K562 (cell line): ENCODE measurements around the gene PLCB3. TPM values are rescaled to one million over a fixed set of nuclear protein-coding genes. Genes with fewer than 3 reads are reported as not detected.

Experiments used
- ATAC-seq: fragments of 200-7000 bp; cut with Tn5 transposase; 3 replicates; pipeline ENCODE4 v1.9.1; 2020; ENCODE audit warnings: moderate library complexity
- BruUV-seq: library from RNA; stranded (reverse); fragments of 400-500 nt; replicated peaks from 2 replicates; lab custom pipeline; 2021; lab: Mats Ljungman, UMichigan
- CTCF ChIA-PET: fragments of 300-600 bp; formaldehyde crosslinking; extraction: SDS; loops from one replicate; lab custom pipeline; 2021; ENCODE audit warnings: low intra/inter-chr PET ratio; lab: Yijun Ruan, JAX
- POLR2A ChIA-PET: fragments of 300-600, 350-650 bp; sonication (Branson Sonifier 250); formaldehyde crosslinking; extraction: SDS; loops from one replicate; lab custom pipeline; 2021; ENCODE audit warnings: antibody characterized with exemption, inconsistent platforms; lab: Yijun Ruan, JAX
- DNase-seq, 4 experiments: peaks; one replicate each; pipeline versions ENCODE4 v3.0.0 to v3.0.0-alpha.2; 2011 to 2018; ENCODE audit warnings: low spot score in 3 of 4, mixed read lengths in 3 of 4; ENCODE audit errors: extremely low read depth in 1 of 4
- FAIRE-seq: peaks from 2 replicates; lab custom pipeline; 2011; peaks lifted over from hg19 to GRCh38; lab: Jason Lieb, UNC
- H2AFZ ChIP-seq: 2 replicates; pipeline ENCODE4 v1.6.0; 2011; ENCODE audit warnings: low read depth, low read length, control low read depth, inconsistent platforms
- H3K27ac ChIP-seq: fragments of 200-600 bp; 3 replicates; pipeline ENCODE4 v1.8.0; 2011; ENCODE audit warnings: low read depth, mild to moderate bottlenecking, control low read depth, inconsistent platforms, low read length, moderate library complexity, mixed read lengths; ENCODE audit errors: extremely low read depth
- H3K27me3 ChIP-seq, 2 experiments: fragments of 300-600 bp in 1 of 2; 2 replicates in 1 of 2; 3 replicates in 1 of 2; pipeline versions ENCODE4 v1.6.0 to v1.8.0; 2011; ENCODE audit warnings: inconsistent platforms in 2 of 2, low read length in 2 of 2, mild to moderate bottlenecking in 1 of 2, mixed read lengths in 1 of 2, moderate library complexity in 1 of 2; ENCODE audit not compliant: control insufficient read depth in 2 of 2, insufficient read depth in 2 of 2
- H3K36me3 ChIP-seq: fragments of 300-600 bp; 3 replicates; pipeline ENCODE4 v1.8.0; 2011; ENCODE audit warnings: mild to moderate bottlenecking, low read length, inconsistent platforms; ENCODE audit not compliant: control insufficient read depth, insufficient read depth
- H3K4me1 ChIP-seq, 2 experiments: fragments of 200-600 bp in 1 of 2; replicated peaks in 1 of 2; 2 replicates in 1 of 2; 3 replicates in 1 of 2; pipeline versions ENCODE4 v1.5.1 to v1.8.0; 2011; ENCODE audit warnings: inconsistent platforms in 2 of 2, low read length in 2 of 2, mild to moderate bottlenecking in 1 of 2, mixed read lengths in 1 of 2, moderate library complexity in 1 of 2; ENCODE audit not compliant: control insufficient read depth in 2 of 2, insufficient read depth in 2 of 2
- H3K4me2 ChIP-seq: 2 replicates; pipeline ENCODE4 v1.6.1; 2011; ENCODE audit warnings: low read length, control low read depth, inconsistent platforms, mixed read lengths; ENCODE audit not compliant: insufficient read depth
- H3K4me3 ChIP-seq: fragments of 200-600 bp; sonication (generic), shearing (Covaris generic); 2 replicates; pipeline ENCODE4 v1.5.1; 2016; ENCODE audit warnings: control low read depth, inconsistent platforms
- H3K79me2 ChIP-seq: fragments of 200-600 bp; 3 replicates; pipeline ENCODE4 v1.8.0; 2011; ENCODE audit warnings: low read length, inconsistent platforms; ENCODE audit not compliant: control insufficient read depth, insufficient read depth
- H3K9ac ChIP-seq, 2 experiments: 2 replicates each; pipeline versions ENCODE4 v1.6.0 to v1.6.1; 2011; ENCODE audit warnings: low read depth in 2 of 2, low read length in 2 of 2, control low read depth in 1 of 2, inconsistent platforms in 1 of 2, mild to moderate bottlenecking in 1 of 2, mixed read lengths in 1 of 2; ENCODE audit not compliant: insufficient read depth in 1 of 2
- H3K9me1 ChIP-seq: one replicate; pipeline ENCODE4 v1.6.0; 2011; ENCODE audit warnings: inconsistent platforms, mild to moderate bottlenecking, low read length, moderate library complexity; ENCODE audit not compliant: control insufficient read depth, insufficient read depth
- H3K9me3 ChIP-seq: replicated peaks from 2 replicates; pipeline ENCODE4 v1.5.1; 2011; ENCODE audit warnings: low read depth, low read length, inconsistent platforms; ENCODE audit not compliant: control insufficient read depth, insufficient read depth
- H4K20me1 ChIP-seq: replicated peaks from 2 replicates; pipeline ENCODE4 v1.6.1; 2011; ENCODE audit warnings: low read length, inconsistent platforms, mixed read lengths; ENCODE audit not compliant: control insufficient read depth, insufficient read depth
- CLOCK ChIP-seq: fragments of 250-450 bp; sonication (Bioruptor Pico); IDR thresholded peaks from 2 replicates; pipeline ENCODE4 v1.4.0; 2020; ENCODE audit warnings: mild to moderate bottlenecking, moderate library complexity, borderline replicate concordance
- DACH1 ChIP-seq: fragments of 450-650 bp; IDR thresholded peaks from 2 replicates; pipeline ENCODE4 v1.6.1; 2018; ENCODE audit not compliant: partially characterized antibody
- ETS2 ChIP-seq: IDR thresholded peaks from 2 replicates; pipeline ENCODE4 v1.6.1; 2016; ENCODE audit warnings: borderline replicate concordance, missing genetic modification characterization, mild to moderate bottlenecking, moderate library complexity, missing compliant biosample characterization; ENCODE audit not compliant: poor library complexity, severe bottlenecking
- ETV6 ChIP-seq, 3 experiments: fragments of 150-350 bp in 1 of 3; sonication (generic) in 1 of 3; formaldehyde crosslinking in 1 of 3; IDR thresholded peaks; 2 replicates each; pipeline versions ENCODE4 v1.6.1 to v1.8.0; 2014 to 2022; ENCODE audit warnings: borderline replicate concordance in 2 of 3, low read depth in 2 of 3, antibody characterized with exemption in 1 of 3, low read length in 1 of 3, mild to moderate bottlenecking in 1 of 3, missing genetic modification reagents in 1 of 3
- KLF16 ChIP-seq: IDR thresholded peaks from 2 replicates; pipeline ENCODE4 v1.6.1; 2016; ENCODE audit warnings: antibody characterized with exemption
- NBN ChIP-seq: fragments of 450-650 bp; IDR thresholded peaks from 2 replicates; pipeline ENCODE4 v1.6.1; 2016; ENCODE audit warnings: low read depth, mild to moderate bottlenecking
- NR1H2 ChIP-seq: sonication (generic); formaldehyde crosslinking; IDR thresholded peaks from 2 replicates; pipeline ENCODE4 v1.4.0; 2020; ENCODE audit warnings: mild to moderate bottlenecking, missing genetic modification reagents
- NR2C1 ChIP-seq, 2 experiments: fragments of 450-650 bp; IDR thresholded peaks; 2 replicates each; pipeline ENCODE4 v1.6.1; 2017; ENCODE audit warnings: mild to moderate bottlenecking in 2 of 2, antibody characterized with exemption in 1 of 2, inconsistent platforms in 1 of 2, missing compliant biosample characterization in 1 of 2, missing genetic modification characterization in 1 of 2
- TRIM24 ChIP-seq, 2 experiments: fragments of 450-650 bp; IDR thresholded peaks; 2 replicates each; pipeline ENCODE4 v1.6.1; 2016
- TSHZ1 ChIP-seq: fragments of 250-450 bp; sonication (Bioruptor Pico); IDR thresholded peaks from 2 replicates; pipeline ENCODE4 v1.4.0; 2020; ENCODE audit warnings: mild to moderate bottlenecking, moderate library complexity
- ZNF584 ChIP-seq: fragments of 200-800 bp; sonication (Bioruptor generic); IDR thresholded peaks from 2 replicates; pipeline ENCODE4 v1.6.1; 2016; ENCODE audit warnings: low read depth, mild to moderate bottlenecking, missing genetic modification characterization, missing compliant biosample characterization
- WGBS: fragments of 100-300 bp; shearing (Covaris generic); methylation state at CpG from one replicate; pipeline ENCODE4 v1.1.6; 2016; ENCODE audit warnings: low coverage, mixed read lengths; ENCODE audit not compliant: insufficient coverage; ENCODE audit errors: missing lambda C conversion rate; 5-methylcytosine and 5-hydroxymethylcytosine counted together
- in situ Hi-C: fragments of 300-500 bp; cut with MboI; formaldehyde crosslinking; loops from 4 replicates; pipeline ENCODE4 v1.15.0; 2018; ENCODE audit warnings: inconsistent platforms, mixed read lengths
- intact Hi-C: fragments of 100-400 bp; cut with micrococcal nuclease; formaldehyde crosslinking; loops from 2 replicates; pipeline ENCODE4 v1.14.2; 2022
- polyA plus RNA-seq, 8 experiments: library from polyadenylated mRNA; depleted of rRNA in 4 of 8; stranded (reverse) in 5 of 8; unstranded in 3 of 8; fragments of >200 nt; fragmentation: Nextera tagmentation in 2 of 8; fragmentation: Illumina TruSeq in 1 of 8; extraction: Ambion mirVana in 2 of 8; extraction: Trizol in 1 of 8; gene quantifications; 2 replicates each; pipeline versions ENCODE4 v1.2.1 to v1.2.3, GENCODE V29; 2011 to 2014; ENCODE audit warnings: inconsistent platforms in 1 of 8, missing spikeins in 1 of 8
- total RNA-seq, 7 experiments: library from RNA; depleted of rRNA in 6 of 7; stranded (reverse); fragments of >200 nt in 6 of 7; fragmentation: Illumina TruSeq in 2 of 7; extraction: Trizol in 2 of 7; gene quantifications; 2 replicates each; pipeline versions ENCODE4 v1.2.1 to v1.2.3, GENCODE V29; 2011 to 2021; ENCODE audit warnings: low replicate concordance in 1 of 7

The PLCB3 gene
- total and polyA plus RNA-seq, 9 of the 15 experiments (the other 6 are each of a cell fraction or from before 2014, with no cell fraction given): 0.31 to 44.8 (median 14.6) TPM

GRCh38 chr11:64268893-64269539 is 17.7 kb downstream of the PLCB3 start (continued):
- TF ChIP-seq NR2C1 (IDR thresholded peaks at IDR 0.05): no peak
- peak; percentile 70 for TF ChIP-seq NR2C1 (tag; IDR thresholded peaks at IDR 0.05)
- TF ChIP-seq NBN: 0 out of 2 replicates have a peak, but pooled peaks have one; percentile 49
- no peak; the same call in 1 of the 2 replicates for TF ChIP-seq ZNF584 (CRISPR knock-in tag)
- TF ChIP-seq KLF16: no peak
- TF ChIP-seq TRIM24 (IDR thresholded peaks at IDR 0.05): 0 out of 4 replicates have a peak, but pooled peaks of 1 of the 2 experiments have one; percentile 8

- Histone ChIP-seq H3K79me2 (peaks cover 45% of the 10 kb centered on the region), H3K4me3 (peak overlapping the region; percentile 60), H3K36me3 (peaks cover 36% of the 10 kb centered on the region), H3K9me1 (peaks cover 3% of the 10 kb centered on the region), H2AFZ (peak overlapping the region; percentile 86), H3K4me2 (peak overlapping the region; percentile 92), H3K27me3 (no peaks in the 10 kb centered on the region), H3K9ac (peak overlapping the region; percentile 89 to 99), H4K20me1 (no peaks in the 10 kb centered on the region), H3K9me3 (no peaks in the 10 kb centered on the region), H3K27ac (peak overlapping the region; percentile 96), H3K4me1 (peaks cover 32 to 54% of the 10 kb centered on the region in 2 experiments)
- intact Hi-C loops (loop anchor here (1.0 to 2.0 kb wide), 3 partner anchors 23 to 65 kb away; partner anchors contain the start of genes ESRRA and PPP1R14B), in situ Hi-C loops (no loop called here)
- ChIA-PET CTCF (interaction anchor here (2.6 kb wide), 1 partner anchor 66 kb away, joined by 11 read pairs; no protein-coding TSS in a partner anchor), POLR2A (interaction anchor here (0.5 to 5.7 kb wide), 19 partner anchors 11 to 1458 kb away, joined by 3 to 58 read pairs (median 4); partner anchors contain the start of genes BAD, CATSPERZ, ESRRA and FERMT3)
- TSS peak; percentile 94 for BruUV-seq
- WGBS: 0% methylated on average over 54 of the region's 58 CpGs
- ATAC-seq (peak; percentile 84), FAIRE-seq (peak; percentile 98), DNase-seq (peak; percentile 75 to 99 (median 83))
- TF ChIP-seq DACH1 (no peak), ETS2 (no peak), TSHZ1 (CRISPR knock-in tag) (no peak), CLOCK (CRISPR knock-in tag) (peak; percentile 54; the same call in 1 of the 2 replicates), ETV6 (IDR thresholded peaks at IDR 0.05; ENCODE audit: borderline replicate concordance in 1 of 2, low read depth in 2 of 2, low read length in 1 of 2) (peak; percentile 43 to 49; a peak in 1 of 4 replicates), ETV6 (CRISPR knock-in tag; IDR thresholded peaks at IDR 0.05; ENCODE audit: borderline replicate concordance) (0 out of 2 replicates have a peak, but pooled peaks have one; percentile 65), NR1H2 (CRISPR knock-in tag) (peak; percentile 98; the same call in 1 of the 2 replicates)
Observed at GRCh38 chr11:64269540-64270220, 18.4 kb downstream of the PLCB3 start.
